GM21717 (cell line): Measurements from ENCODE around the gene CATSPER4.

Source experiments
- ATAC-seq: cut with Tn5 transposase; IDR thresholded peaks from one replicate; pipeline ENCODE4 v1.9.1; 2021; ENCODE audit warnings: mild to moderate bottlenecking, moderate library complexity; ENCODE audit not compliant: unreplicated experiment

The CATSPER4 gene

DNA sequence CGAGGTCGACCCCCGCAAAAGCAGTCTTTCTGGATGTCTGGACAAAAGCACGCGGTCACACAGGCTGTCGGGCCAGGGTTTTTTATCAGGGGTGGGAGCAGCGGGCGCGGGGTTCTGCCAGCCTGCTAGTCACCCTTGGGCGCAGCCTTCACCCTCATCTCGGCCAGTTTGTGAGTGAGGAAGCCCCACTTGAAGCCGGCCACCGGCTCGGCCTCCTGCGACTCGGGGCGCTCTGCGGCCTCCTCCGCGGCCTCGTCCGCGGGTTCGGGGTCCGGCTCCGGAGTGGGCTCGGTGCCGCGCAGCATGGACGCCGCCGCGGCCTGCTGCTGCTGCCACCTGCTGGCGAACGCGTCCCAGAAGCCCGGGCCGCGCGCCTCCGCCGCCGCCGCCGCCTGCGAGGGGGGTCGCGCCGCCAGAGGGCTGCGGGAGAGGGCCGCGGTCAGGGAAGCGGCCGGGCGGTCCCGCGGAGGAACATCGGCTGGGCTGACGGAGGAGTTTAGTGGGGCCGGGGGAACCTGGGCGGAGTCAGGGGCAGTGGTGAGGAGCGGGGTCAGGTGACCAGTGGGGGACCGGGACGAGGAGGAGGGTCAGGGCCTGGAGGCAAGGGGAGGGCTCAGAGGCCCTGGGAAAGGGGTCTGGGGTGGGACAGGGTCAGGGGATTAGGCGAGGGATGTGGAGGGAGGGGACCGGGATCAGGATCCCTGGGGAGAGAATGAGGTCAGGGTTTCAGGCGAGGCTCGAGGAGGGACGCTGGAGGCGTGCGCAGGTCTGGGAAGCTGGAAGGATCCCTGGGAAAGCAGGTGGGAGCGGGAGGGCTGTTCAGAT lies 26.2 kb upstream of the CATSPER4 start:
- ATAC-seq = no peak

DNA sequence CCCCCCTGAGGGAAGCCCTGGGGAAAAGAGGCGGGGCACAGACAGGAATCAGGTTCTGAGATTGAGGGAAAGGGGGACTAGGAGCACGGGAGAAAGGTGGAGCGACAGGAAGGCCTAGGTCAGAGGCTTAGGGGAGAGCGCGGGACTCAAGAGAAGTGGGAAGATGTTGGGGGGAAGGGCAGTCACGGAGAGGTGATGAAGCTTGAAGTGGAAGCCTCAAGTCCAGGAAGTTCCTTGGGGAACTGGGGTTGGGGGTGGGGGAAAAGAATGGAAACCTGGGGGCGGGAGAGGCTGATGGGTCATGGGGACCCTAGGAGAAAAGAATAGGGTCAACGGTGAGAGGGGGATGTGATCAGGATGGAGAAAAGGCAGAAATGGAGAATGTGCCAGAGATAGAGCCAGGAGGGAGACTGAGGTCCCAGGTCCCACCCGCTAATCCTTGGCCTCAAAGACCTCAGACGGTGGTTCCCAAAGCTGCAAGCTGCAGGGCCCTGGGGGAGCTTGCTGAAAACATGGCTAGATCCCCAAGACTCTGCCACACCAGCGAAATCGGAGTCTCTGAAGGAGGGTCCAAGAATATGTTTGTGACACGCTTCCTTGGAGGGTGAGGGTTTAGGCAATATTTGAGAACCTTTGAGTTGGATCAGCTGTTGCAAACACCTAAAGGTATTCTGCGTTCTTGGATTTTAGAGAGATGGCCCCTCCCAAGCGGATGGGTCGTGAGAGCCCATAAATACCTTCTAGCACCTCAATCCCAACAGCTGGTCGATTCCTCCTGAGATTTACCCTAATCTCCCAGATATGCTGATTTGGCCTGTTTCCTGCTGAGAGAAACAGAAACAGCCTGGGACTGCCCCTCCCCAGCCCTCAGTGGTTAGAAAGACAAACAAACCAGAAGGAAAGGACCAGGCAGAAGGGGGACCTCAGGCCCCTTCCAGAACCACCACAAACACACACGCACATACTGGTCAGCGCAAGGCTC lies 25.2 kb upstream of the CATSPER4 start:
- no peak for ATAC-seq

DNA sequence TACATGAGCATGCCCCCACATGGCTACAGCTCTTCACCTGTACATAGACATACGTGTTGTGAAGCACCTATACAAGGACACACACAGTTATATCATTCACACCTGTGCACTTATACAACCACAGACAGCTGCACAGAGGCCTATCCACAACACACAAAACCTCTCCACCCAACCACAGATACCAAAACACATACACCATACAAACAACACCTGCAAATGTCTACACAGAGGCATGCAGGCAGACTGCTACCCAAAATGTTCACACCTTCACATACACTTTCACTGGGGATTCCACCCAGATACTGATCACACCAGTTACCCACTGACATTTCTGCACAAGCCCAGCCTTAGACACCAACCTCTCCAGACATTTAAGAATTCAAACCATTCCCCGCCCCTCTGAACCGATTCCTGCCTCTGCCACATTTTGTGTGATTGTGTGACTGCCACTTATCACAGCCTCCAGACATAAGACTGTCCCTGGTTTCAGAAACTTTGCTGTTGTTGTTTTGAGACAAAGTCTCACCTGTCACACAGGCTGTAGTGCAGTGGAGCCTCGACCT lies 23.6 kb upstream of the CATSPER4 start:
- ATAC-seq = no peak

DNA sequence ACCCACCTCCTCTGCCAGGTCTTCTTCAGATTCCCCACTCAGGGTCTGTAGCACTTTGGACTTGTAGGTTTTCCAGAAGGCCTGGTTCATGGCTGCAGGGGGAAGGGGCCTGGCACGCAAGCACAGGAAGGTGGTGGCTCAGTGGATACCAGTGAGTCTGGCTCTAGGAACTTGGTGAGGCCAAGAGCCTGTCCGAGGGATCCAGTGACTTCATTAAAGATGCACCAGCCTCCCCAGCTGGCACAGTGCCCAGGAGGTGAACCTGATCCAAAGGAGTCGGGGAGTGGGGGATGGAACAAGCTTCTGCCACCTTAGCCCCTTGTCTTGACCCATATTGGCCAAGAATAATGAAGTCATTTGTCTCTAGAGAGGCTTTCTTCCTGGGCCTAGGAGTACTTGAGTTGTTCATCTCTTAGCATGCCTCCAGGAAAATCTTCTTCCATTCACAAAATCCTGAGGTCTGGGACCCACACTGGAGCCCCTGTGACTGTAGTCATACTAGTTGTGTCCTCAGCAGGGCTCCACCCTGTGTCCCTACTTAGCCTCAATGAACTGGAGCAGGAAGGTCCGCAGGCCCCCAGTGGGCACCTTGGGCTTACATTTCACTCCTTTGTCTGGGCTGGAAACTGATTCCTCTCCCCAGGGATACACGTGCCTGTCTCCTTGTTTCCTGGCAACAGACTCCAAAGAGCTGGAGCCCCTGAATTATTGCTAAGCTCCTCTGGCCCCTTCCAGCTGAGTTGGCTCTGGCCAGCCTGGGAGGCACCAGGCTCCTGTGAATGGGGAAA lies 21.8 kb upstream of the CATSPER4 start, which contains the start of gene C1orf232:
C1orf232 (minus strand) TSS at position 554 of the 788 bp plus-strand sequence; CDS start at position 90, 464 bp downstream.
- no peak for ATAC-seq

DNA sequence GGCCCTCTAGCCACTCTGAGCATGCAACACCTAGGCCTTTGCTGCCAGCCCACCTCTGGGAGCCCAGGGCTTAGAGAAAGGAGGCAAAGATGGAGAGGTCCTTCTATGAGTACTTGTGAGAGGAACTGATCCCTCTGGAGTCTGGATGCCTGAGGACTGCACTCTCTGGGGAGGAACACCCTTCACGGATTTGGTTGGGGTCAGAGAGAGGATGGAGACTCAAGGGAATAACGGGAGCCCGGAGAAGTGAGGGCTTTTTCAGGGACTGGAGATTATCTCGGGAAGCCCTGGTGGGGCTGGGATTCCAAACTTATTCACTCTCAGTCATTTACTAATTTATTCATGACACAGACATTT lies 21.2 kb upstream of the CATSPER4 start:
- ATAC-seq = no peak

DNA sequence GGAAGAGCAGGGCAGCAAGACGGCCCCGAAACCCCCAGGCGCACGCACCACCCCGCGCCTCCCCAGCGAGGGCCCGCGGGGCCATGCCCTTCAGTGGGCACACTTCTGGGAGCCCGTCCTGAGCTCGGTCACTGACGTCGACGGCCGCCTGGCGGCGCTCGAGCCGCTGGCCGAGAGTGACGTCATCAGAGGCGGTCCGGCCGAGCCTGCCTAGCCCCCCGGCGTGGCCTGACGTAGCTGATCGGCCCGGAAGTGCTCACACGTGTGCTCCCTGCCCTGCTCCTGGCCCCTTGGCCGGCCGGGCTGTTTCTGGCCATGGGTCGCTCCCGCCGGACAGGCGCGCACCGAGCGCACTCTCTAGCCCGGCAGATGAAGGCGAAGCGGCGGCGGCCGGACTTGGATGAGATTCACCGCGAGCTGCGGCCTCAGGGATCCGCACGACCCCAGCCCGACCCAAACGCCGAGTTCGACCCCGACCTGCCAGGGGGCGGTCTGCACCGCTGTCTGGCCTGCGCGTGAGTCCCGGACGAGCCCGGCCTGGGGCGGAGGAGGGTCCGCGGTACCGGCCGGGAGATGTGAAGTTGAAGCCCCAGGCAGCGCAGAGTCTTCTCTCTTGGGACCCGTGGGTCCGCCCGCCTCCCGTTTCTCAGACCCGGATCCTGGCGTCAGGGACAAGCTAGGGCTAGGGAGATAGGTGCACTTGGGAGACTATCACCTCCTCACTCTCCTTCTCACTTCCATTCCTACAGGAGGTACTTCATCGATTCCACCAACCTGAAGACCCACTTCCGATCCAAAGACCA lies 20.5 kb upstream of the CATSPER4 start, which contains the start of gene ZNF593:
ZNF593 (plus strand) TSS at position 240 of the 803 bp plus-strand sequence; CDS start at position 316, 76 bp downstream.
- peak; percentile 89 for ATAC-seq

DNA sequence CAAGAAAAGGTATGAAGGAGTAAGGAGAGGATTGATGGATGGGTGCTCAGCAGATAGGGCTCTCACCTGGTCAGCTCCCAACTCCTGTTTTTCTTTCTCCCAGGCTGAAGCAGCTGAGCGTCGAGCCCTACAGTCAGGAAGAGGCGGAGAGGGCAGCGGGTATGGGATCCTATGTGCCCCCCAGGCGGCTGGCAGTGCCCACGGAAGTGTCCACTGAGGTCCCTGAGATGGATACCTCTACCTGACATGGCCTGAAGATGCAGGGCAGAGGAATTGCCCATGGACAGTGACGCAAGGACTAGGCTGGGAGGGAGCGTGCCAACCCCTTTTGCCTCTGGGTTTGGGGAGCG lies 20.0 kb upstream of the CATSPER4 start:
- ATAC-seq = no peak

DNA sequence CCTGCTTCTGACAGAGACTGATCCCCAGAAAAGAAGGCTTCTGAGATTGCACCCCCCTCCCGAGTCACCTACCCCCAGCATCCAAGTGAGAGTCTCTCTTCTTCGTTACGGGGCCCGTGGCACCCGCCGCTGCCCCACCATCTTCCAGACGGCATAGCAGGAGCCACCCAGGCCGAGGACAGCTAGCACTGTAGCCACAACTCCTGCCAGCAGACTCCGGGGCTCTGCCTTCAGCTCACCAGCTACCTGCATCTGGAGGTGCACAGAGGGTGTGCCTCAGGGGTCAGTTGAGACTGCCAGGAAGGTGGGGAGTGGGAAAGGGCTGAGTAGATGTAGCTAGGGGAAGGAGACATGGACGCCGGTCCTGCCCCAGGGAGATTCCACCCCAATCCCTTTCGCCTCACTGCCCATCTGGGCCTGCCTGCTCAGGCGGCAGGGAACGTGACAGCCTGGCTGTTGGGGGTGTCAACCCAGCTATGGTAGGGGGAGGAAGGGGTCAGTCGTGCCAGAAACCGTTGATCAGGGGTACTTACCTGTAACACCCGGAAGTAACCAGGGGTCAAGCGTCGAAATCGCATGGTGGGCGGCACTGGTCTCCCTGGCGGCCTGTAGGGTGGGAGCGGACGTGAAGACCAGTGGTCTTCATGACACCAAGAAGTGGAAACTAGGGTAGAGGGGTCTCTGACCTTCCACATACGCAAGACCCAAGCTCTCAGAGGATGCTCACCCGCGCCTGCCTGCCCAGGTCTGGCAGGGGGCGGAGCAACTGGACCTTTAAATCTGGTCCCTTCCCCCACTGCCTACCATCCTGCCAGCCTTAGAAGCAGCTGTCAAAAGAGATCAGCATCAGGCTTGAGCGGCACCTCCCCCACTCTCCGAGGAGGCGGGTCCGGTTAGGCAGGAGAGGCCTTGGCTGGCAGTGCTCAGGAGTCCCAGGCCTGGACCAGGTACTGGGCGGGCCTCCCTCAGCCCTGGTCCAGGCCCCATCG lies 19.0 kb upstream of the CATSPER4 start, which contains the start of gene ZNF593OS:
ZNF593OS (minus strand) TSS at position 749 of the 989 bp plus-strand sequence; CDS start at position 578, 171 bp downstream.
- ATAC-seq = no peak

DNA sequence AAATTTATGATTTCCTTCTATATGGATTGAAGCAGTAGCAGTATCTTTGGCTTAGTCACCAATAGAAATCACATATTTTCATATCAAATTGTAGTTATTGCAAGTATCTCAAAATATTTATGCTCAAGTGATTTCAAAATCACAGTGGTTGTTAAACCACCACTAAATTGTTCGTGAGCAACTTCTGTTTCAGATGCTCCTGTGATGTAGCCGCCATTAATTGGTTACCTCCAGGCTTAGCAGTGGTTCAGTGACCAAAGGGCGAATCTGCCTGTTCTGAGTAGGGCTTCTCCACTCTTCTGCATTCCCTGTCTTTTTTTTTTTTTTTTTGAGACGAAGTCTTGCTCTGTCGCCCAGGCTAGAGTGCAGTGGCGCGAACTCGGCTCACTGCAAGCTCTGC lies 15.1 kb upstream of the CATSPER4 start:
- ATAC-seq = no peak

DNA sequence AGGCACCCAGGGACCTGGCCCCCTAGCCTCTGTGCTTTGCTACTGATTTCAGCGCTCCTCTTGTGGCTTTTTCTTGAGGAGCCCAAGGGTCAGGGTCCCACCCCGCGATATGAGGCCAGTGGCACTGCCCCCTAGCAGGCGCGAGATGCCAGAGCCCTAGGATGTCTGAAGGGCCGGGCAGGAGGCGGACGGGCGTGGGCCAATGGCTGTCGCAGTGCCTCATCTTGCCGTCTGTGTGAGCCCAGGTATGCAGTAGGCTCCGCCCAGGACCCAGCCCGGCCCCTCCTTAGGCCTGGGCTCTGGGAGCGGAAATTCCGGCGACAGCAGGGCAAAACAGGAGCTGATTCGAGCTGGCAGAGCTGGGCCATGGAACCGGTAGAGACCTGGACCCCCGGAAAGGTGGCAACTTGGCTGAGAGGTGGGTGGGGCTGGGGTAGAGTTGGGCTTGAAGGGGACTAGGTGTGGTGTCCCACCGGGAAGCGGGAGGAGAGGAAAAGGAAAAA lies 13.2 kb upstream of the CATSPER4 start, which contains the start of gene CNKSR1:
CNKSR1 (plus strand) TSS at position 310 of the 503 bp plus-strand sequence; CDS start at position 367, 57 bp downstream.
- ATAC-seq = no peak

DNA sequence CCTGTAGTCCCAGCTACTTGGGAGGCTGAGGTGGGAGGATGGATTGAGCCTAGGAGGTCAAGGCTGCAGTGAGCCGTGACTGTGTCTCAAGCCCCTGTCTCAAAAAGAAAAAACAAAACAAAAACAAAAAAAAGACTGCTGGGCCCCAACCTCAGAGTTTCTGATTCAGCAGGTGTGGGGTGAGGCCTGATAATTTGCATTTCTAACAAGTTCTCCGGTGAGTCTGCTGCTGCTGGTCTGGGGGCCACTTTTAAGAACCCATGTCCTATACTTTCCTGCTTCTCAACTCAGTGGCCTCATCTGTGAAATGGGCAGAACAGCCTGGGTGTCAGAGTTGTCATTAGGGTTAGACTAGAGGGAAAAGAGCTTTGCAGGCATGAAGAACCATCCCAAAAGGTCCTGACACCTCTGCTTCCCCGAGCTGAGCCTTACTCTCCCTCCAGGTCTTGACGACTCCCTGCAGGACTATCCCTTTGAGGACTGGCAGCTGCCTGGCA lies 10.3 kb upstream of the CATSPER4 start:
- ATAC-seq = no peak

DNA sequence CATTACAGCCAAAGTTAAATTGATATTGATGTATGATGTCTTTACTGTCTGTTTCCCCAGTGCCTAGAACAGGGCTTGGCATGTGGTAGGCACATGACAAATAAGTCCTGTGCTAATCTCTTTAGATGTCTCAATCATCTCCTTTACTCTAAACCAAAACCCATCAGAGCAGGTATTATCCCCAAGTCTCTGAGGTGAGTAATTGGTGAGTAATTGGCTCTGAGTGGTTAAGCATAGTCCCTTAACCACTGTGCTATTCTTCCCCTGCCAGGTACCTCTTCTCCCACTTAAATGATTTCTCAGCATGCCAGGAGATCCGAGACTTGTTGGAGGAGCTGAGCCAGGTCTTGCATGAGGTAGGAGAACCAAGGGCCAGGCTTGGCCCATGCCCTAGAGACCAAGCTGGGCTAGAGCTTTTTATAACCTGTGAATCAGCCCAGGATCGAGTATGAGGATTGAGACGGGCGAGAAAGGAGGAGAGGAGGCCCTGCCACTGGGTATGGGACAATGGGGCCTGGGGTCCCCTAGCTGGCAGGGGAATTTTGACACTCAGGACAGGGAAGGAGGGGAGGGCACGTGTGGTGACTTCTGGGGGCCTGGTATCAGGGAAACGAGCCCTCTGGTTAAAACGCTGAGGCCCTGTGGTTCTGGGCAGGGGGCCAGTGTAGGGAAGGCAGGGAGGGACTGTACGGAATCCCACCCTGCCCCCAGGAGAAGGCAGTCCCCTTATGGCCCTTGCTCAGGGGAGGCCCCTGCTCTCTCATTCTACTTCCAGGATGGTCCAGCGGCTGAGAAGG lies 8.6 kb upstream of the CATSPER4 start:
- ATAC-seq = no peak

DNA sequence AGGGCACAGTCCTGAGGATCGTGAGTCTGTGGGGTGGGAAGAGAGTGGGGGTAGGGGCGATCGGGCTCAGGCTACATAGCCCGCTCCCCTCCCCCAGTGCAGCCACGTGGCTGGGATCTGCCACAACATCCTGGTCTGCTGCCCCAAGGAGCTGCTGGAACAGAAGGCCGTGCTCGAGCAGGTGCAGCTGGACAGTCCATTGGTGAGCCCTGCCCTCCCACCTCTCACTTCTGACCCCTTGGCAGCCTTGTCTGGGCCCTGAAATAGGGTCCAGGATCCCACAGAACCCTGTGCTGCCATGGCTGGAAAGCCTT lies 8.1 kb upstream of the CATSPER4 start:
- ATAC-seq = no peak

DNA sequence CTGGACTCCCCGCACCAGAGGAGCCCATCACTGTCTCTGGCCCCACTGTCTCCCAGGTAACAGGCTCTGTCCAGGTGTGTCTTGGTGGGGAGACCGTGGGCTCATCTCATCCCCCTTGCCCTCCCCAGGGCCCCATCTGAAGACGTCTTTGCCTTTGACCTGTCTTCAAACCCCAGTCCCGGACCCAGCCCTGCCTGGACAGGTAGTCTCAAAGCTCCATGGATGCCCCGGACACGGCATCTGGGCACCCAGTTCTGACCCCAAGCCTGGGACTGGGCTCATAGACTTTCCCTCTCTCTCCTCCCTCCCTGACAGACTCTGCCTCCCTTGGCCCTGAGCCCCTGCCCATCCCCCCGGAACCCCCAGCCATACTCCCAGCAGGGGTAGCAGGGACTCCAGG lies 6.3 kb upstream of the CATSPER4 start:
- ATAC-seq = no peak

DNA sequence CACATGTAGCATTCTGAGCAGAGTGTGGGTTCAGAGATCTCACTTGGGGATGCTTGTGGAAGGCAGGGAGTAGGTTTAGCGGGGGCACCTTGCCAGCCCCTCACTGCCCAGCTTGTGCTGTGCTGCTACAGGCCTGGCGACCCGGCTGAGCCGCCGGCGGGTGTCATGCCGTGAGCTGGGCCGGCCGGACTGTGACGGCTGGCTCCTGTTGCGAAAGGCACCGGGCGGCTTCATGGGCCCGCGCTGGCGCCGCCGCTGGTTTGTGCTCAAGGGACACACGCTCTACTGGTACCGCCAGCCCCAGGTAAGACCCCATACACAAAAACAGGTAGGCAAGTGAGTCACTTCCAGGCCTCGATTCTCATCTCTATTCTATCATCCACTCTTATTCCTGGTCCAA lies 5.5 kb upstream of the CATSPER4 start:
- no peak for ATAC-seq

DNA sequence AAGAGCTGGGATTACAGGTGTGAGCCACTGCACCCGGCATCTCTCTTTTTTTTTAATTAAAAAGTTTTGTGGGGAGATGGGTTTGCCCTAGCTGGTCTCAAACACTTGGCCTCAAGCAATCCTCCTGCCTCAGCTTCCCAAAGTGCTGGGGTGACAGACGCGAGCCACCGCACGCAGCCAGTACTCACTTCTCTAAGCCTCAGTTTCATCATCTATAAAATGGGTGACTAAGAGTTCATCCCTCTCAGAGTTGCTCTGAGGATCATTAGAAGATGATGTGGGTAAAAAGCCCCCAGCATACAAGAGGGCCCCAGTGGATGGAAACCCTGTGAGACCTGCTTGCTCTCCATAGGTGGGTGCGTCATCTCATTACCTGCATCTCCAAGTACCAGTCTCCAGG lies 2.5 kb upstream of the CATSPER4 start:
- no peak for ATAC-seq

DNA sequence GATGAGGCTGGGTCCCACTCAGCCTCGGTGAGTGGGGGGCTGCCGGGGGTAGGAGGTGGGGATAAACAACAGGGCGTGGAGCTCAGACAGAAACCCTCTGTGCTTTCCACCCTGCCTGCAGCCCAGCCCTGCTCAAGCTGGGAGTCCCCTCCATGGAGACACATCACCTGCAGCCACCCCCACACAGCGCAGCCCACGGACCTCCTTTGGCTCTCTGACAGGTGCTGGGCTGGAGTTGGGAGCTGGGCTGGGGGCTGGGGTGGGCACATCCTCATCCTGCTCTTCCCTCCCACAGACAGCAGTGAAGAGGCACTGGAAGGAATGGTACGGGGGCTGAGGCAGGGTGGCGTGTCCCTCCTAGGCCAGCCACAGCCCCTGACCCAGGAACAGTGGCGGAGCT lies 1.9 kb upstream of the CATSPER4 start:
- no peak for ATAC-seq
